NCI-H446 (cell line): ENCODE results near the gene PLCB1.
"Not testable (repeated sequence)": the region's sequence is repeated elsewhere in the genome, so short reads cannot be mapped to it uniquely, and the experiment has no call there.

Experiments used
- DNase-seq, 2 experiments: peaks; one replicate each; lab custom pipeline; 2025; lab: John Stamatoyannopoulos, UW

PLCB1 gene

DNA sequence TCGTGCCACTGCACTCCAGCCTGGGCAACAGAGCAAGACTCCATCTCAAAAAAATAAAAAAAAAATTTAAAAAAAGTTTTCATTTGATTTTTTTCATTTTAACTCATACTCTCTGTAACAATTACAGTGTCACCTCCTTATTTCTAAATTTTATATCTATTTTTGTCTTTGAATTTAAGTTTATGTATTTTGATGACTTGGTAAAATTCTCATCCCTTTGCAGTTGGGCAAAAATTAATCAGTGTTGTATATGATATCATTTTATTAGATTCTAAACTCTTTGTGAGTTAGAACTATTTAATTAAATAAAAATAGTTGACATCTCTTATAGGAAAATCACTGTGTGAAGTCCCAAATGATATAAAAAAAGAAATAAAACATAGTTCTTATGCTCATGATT lies 270.7 kb downstream of the PLCB1 start:
- no peak for DNase-seq

DNA sequence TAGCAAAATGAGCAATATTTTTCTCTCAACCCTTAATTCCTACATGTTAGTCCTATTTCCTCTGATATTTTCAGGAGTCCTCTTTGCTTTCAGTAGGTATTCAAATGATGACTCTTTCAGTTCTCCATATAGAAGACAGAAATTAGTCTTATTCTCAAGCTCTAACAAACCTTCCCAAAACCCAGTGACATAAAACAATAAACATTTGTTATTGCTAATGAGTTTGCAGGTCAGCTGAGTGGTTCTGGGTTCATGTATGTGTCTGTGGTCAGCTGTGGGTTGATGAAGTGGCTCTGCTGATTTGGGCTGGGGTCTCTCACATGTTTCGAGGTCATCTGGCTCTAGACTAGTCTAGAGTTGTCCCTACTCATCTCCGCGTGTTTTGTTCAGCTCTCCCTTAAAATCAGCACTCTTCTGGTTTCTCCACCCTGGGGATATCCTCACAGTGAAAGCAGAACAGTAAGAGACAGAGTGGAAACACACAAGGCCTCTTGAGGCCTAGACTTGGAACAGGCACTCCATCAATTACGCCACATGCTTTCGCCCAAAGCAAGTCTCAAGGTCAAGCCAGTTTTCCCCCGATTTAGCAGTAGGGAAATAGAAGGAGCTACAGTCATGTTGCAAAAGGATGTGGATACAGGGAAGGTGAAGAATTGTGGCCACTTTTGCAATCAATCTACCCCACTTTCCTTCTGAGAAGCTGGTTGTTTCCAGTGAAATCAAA lies 273.0 kb downstream of the PLCB1 start:
- no peak for DNase-seq

DNA sequence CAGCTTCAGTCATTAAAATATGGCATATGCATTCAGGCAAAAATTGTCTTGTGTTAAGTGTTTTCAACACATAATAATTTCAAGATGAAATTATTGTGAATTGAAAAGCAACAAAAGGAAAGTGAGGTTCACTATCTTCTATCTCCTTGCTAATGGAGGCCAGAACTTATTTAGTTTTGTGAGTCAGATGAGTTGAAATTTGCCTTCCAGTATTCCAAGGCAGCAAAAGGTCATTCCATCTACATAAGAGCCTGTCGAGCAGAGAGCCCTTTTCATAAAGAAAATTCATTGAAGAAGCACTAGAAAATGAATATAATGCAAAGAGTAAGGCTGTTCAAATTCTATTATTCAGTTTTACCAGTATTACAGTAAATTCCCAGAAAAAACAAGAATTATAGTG lies 274.3 kb downstream of the PLCB1 start:
- no peak for DNase-seq

DNA sequence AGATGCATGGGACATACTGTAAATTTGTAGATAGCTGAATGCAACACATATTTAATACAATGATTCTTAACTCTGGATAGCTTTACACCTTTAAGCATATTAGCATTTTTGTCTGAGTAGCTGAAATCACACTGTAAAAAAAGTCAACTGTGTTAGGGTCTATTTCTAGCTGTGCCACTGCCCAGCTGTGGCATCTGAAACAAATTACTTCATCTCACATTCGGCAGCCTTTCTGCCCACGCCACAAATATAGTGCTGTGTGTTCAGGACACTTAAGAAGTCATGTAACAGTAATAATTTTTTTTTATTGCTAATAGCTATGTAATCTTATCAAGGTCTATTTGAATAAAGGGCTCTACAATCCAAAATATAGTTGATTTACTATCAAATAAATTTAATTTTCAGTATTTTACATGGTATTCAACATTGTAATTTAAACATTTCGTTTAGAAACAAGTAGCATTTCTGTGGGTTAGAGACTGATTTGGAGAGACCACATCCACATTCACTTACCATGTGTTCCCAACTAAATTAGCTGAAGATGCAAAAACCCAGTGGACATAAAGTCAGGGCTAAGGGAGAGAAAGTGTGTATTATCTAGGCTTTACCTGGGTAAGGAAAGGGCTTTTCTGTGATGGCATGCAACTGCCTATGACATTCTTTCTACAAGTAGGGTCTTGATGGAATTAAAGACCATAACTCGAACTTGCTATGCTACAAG lies 276.7 kb downstream of the PLCB1 start:
- no peak for DNase-seq

DNA sequence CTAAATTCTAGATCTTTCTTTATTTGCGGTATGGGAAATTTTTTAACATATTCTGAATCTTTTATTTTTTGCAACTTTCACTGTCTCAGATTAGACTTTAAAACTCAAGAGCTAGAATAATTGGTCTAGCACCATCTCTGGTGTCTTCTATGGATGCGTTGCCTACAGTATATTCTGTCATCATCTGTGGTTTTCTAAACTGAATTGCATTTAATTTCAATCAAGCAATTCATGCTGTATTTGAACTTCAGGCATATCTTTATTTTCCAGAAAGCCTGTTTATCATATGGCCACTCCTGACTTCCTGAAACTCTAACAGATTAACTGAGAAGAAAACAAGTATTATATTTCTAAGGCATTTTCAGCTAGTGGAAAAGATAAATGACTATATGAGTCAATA lies 281.6 kb downstream of the PLCB1 start:
- DNase-seq, result no peak

DNA sequence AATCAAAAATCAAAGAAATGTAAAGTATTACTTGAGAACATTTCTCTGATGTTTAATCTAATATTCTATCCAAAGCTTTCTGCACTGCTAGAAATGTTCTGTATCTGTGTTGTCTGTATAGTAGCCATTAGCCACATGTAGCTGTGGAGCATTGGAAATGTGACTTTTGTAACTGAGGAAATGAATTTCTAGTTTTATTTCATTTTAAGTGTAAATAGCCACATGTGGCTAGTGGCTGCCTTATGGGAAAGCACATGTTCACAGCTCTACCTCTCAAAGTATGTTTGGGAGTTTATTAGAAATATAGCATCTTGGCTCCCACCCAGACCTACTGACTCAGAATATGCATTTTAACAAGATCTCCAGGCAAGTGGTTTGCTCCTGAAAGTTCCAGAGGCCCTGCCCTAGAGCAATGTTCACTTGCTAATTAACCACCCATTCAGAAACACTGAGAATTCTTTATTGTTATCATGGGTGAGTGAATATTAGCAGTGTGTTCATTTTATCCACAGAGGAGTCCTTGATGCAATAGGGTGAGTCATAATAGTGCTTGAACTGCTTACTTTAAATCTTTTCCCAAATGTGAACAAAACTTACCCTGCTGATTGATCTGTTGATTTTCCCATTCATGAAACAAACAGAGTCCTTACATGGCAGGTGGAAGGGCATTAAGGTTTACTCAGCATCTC lies 282.7 kb downstream of the PLCB1 start:
- peak in 1 of 2 experiments; percentile 51 for DNase-seq

DNA sequence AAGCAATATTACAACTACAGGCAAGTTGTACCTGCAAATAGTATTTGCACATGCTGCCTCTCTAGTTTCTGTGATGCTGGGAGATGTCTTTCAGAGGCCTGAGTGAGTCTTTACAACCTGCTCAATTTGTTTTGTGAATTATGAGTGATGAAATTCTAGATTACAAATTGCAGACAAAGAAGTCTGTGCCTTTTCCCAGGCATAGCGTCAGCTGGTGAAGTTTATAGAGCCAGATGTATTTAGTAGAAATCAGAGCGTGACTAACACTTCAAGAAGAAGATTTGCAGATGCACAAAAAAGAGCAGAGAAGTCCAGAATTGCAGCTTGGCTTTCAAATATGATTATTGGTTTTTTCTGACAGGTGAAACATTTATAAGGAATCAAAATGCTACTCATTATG lies 289.9 kb downstream of the PLCB1 start:
- peak in 1 of 2 experiments; percentile 23 for DNase-seq

DNA sequence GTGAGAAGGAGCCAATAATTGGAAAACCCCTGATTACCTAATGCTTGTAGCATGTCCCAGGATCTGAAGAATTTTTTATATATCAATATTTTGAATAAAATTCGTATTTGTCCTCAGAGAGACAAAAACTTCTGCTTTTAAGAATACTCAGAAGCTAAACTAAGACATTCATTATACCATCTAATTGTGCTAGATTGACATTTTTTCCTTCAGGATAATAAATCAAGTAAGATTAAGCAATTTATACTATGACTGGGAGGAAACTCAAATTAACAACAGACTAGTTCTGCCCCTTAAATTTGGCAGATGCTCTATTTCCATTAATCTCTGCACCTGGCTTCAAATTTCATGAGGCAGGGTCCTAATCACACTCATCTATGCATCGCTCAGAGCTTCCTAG lies 291.4 kb downstream of the PLCB1 start:
- peak in 1 of 2 experiments; percentile 10 for DNase-seq

DNA sequence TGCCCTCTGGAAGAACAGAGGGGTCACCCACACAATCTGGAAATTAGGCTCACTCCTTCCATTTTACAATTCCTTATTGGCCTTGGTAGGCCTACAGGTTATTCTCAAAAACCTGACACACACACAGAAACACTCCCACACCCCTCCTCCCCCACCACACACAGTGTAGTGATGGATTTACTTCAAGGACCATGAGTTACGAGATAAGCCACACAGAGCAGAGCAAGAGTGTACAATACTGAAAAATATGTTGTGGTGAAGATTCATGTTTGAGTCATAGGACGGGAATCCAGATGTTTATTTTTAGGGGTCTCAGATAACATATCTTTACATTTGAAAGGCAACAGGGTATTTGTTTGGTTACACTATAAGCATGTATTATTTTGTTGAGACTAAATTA lies 291.9 kb downstream of the PLCB1 start:
- DNase-seq, result no peak

DNA sequence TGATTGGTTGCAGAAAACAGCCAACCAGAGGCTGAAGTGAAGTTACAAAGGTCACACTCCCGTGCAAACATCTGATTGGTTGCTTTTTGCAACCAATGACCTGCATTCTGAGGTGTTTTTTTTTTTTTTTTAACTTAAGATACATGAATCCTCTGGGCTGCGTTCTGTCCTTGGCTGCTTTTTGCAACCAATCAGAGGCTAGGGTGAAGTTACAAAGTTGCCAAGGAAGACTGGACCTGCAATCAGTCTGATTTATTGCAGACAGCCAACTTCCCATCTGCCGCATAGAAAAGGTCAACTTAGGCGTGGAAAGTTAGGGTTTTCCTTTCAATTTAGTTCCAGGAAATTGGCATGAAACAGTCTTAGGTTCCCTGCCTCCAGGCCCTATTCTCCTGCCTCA lies 292.9 kb downstream of the PLCB1 start:
- peak in 1 of 2 experiments; percentile 38 for DNase-seq

DNA sequence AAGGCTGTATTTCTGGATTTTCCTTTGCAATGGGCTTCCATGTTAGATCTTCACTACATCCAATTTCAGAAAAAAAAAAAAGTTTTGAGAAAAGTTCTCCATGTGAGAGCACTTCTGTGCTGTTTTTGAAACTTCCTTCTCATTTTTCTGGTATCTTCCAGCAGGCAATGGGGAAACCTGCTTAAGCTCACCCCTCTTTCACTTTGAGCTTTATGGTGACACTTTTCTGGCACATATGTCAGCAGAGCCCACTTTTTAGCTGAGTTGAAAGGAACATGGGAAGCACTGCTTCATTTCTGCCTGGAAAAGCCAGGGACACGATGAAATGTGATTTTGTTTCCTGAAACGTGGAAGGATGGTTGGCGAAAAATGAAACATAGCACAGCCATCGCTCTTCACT lies 293.7 kb downstream of the PLCB1 start:
- no peak for DNase-seq

DNA sequence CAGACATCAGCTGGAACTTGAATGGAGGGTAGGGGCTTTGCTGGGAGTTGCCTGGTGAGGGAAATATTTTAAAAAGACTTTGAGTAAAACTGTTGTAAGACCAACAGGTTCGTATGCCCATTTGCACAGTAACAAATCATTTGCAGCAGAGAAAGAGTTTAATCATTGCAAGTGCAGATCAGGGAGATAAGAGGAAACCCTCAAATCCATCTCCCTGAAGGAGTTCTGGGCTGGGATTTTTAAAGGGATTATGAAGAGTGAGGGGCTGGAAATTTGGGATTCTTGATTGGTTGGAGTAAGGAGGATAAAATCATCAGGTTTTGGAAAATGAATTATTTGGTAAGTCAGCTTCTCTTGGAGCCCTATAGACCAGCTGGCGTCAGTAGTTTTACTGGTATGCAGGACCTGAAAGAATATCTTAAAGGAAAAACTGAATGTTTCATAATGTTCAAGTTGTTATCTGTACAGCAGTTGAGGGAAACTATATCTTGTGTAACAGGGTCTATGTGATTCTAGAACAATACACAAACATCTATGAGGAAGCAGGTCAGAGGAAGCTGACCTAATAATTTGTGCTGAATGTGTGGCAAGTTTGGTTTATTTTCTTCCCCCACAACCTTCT lies 295.5 kb downstream of the PLCB1 start:
- no peak for DNase-seq

DNA sequence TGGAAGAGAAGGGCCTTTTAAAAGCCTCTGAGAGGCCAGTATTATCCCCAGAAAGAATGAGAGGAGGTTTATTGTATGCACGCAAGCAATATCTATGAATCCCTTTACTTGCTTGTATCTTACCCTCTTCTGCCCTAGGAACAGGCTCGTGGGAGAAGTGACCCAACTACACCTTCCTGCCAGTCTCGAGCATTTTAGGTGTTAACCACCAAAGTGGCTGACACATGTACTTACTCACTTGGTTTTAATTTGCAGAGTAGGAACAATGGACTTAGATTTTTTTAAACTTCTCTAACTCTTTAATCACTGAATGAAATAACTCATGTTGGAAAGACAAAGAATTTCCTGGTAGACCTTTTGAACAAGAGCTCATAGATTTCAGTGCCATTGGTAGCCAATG lies 296.9 kb downstream of the PLCB1 start:
- no peak for DNase-seq

DNA sequence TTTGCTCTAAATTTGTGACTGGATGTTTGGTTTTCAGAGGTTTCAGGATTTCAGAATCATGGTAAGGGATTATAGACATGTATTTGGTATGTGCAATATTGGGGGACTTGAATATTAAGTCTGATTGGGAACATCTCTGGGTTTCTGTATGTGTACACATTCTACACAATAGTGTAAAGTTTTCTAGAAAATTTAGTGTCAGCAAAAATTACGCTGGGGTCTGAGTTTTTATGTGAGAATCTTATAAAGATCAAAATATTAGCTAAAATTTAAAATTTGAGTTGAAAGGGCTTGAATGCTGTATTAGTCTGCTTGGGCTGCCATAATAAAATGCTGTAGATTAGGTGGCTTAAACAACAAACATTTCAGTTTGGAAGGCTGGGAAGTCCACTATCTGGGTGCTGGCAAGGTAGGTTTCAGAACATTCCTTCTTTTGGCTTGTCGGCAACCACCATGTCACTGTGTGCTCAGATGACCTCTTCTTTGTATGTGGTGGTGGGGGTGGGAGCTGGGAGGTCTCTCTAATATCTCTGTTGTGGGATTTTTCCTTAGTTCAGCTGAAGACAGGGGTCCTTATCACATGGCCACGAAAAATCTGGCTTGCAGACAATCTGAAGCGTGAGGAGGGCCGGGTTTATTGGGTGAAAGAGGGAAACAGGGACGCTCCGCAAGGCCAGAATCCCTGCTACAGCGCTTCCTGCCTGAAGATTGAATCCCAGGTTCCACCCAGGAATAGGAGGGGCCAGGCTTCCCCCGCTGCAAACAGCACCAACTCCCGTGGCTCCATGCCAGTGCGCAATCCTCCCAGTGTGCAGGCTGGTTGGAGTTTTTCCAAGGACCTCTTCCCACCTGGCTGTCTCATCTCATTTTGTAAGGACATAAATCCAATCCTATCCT lies 299.7 kb downstream of the PLCB1 start:
- peak; percentile 88 to 96 for DNase-seq

DNA sequence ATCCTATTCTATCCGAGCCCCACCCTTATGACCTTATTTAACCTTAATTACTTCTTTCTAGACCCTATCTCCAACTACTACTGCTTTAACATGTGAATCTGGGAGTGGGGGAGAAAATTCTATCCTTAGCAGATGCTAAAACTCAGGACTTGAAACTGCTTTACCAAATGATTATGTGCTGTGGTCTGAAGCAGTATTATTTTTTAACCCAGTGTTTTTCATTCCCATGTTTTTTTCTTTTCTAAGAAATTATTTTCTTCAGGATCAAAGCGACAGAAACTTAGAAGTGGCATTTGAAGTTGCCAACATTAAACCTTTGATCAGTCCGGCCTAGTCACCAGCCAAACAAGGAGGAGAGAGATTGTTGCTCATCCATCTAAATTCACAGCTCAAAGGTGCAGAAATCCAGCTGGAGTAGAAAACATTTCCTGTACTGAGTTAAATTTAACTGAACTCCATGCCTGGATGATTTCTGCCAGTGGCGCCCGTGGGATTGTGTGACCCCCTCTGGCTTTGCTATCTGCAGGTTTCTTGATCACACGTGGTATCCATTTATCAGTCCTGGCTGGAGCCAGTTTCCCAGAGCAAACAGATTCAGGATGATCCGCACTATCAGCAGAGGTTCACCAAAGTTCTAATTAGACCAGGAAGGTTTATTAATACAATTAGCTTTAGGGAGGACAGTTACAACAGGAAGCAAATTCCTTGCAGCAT lies 300.5 kb downstream of the PLCB1 start:
- no peak for DNase-seq

DNA sequence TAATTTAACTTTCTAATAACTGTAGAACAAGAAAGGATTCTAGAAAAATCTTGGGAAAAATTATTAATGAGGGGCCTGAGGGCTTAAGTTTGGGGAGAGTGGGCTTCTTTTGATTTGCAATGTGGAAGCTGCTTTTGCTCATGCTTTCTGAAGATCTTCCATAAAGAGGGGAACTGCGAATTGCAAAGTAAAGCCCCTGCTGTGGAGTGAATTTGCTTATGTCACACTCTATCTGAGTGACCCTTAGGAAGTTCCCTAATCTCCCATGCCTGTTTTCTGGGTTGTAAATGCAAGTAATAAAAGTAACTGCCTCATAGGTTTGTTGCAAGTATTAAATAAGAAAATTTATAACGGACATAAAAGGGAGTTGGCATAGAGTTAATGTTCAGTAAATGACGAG lies 301.2 kb downstream of the PLCB1 start:
- no peak for DNase-seq

DNA sequence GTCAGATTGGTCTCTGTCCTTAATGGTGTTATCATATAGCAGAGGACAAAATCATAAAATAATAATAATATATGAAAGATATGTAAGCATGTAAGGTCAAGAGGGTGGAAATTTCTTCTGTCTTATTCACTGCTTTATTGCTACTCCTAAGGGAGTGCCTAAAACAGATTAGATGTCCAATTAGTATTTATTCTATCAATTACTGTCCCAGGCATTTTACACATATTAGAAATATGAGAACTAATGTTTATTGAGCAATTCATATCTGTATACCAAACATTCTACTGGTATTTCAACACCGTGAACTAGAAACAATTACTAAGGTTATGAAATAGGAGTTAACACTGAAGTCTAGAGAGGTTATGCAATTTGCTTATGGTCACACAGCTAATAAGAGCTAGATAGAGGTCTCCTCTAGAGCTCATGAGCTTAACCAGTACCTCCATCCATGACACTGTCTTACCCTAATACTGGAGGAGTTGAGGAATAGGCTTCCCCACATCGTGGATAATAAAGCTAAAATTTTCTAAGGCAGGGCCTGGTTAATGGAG lies 302.3 kb downstream of the PLCB1 start:
- no peak for DNase-seq

DNA sequence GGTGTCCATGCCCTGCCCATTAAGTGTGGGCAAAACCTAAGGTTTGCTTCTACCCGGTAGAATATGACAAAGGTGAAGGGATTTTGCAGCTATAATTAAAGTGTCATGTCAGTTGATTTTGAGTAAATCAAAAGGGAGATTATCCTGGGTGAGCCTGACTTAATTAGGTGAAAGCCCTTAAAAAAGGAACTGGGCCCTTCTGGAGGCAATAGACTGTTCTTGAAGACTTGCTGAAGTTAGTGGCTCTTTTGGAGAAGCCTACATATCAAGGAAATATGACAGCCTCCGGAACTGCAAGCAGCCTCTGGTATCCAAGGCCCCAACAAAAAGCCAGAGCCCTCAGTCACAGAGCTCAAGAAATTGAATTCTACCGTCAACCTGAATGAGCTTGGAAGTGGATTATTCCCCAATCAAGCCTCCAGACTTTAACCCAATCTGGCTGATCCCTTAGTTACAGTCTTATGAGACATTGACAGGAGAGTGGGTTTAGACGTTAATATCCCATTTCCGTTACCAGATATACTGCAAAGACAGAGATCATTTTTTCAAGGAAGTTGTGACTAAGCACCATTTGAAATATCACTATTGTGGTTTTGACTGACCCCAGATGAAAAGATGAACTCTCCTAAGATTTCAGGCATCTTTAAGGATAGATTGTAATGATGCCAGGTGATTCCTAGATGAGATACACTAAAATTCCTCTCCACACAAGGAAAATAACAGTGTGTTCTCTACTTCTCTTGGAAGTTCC lies 303.4 kb downstream of the PLCB1 start:
- no peak for DNase-seq

DNA sequence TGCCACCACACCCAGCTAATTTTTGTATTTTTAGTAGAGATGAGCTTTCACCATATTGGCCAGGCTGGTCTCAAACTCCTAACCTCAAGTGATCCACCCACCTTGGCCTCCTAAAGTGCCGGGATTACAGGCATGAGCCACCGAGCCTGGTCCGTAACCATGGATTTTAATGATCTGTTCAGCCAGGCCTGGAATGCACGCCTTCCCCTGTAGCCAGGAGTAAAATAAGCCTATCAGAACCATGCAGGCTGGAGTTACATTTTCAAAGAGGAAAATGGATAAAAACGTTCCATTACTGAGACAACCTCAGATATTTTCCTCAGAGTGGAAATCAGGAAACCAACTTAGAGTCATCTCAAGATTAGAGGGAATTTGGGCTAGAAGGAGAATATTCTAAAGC lies 304.9 kb downstream of the PLCB1 start:
- not testable (repeated sequence) for DNase-seq

DNA sequence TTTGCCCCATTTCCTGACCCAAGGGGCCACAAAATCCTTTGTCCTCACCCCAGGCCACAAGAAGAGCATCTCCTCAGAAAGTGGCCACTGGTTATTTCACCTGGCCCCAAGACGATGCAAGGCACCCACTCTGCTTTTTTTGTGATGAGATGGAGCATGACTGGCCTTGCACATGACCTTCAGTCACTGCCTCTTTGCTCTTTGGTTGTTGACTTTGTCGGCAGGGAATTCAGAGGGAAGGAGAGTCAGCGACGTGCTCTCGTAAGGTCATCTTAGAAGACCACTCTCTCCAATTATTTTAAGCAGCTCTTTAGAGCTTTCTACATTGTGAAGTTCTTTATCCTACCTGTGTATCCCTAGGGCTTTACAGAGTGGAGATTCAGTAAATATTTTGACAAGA lies 306.7 kb downstream of the PLCB1 start:
- DNase-seq, result no peak
